NB4 (cell line): Measurements from ENCODE around the gene ADGRG4.

Experiments
- POLR2A ChIP-seq: IDR thresholded peaks from 2 replicates; pipeline ENCODE4 v1.6.1; 2011; ENCODE audit warnings: mild to moderate bottlenecking; ENCODE audit not compliant: insufficient read length; ENCODE audit errors: extremely low read depth
- TF ChIP-seq, protein P1 (sequence below): IDR thresholded peaks from one replicate; pipeline ENCODE4 v1.5.1; 2012; ENCODE audit warnings: low read depth, low read length
- TF ChIP-seq, protein P2 (sequence below): IDR thresholded peaks from 2 replicates; pipeline ENCODE4 v1.6.1; 2011; ENCODE audit warnings: low read depth, low read length

DNA sequence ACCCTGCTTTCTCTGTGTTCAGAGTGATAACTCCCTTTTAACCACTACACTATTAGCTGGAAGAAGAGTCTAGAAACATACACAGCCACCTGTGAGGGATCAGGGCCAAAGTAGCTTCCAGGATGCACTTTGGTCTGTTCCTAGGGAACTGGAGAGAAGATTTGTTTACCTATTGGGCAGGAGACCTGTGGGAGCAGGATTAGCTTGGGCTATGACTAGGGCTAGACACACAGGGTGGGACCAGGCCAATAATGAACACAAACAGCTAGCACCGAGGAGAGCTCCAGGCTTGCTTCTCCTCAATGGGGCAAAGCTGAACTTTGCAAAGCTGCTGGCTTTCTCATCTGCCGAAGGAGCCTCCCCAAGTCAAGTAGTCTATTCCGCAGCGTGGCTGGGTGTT lies 25.2 kb upstream of the ADGRG4 start:
- TF ChIP-seq POLR2A = no peak
- TF ChIP-seq, protein P1, sequence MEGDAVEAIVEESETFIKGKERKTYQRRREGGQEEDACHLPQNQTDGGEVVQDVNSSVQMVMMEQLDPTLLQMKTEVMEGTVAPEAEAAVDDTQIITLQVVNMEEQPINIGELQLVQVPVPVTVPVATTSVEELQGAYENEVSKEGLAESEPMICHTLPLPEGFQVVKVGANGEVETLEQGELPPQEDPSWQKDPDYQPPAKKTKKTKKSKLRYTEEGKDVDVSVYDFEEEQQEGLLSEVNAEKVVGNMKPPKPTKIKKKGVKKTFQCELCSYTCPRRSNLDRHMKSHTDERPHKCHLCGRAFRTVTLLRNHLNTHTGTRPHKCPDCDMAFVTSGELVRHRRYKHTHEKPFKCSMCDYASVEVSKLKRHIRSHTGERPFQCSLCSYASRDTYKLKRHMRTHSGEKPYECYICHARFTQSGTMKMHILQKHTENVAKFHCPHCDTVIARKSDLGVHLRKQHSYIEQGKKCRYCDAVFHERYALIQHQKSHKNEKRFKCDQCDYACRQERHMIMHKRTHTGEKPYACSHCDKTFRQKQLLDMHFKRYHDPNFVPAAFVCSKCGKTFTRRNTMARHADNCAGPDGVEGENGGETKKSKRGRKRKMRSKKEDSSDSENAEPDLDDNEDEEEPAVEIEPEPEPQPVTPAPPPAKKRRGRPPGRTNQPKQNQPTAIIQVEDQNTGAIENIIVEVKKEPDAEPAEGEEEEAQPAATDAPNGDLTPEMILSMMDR = no peak
- TF ChIP-seq, protein P2, sequence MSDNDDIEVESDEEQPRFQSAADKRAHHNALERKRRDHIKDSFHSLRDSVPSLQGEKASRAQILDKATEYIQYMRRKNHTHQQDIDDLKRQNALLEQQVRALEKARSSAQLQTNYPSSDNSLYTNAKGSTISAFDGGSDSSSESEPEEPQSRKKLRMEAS = no peak
